MCF 10A (cell line): ENCODE data around the gene BICD2. TPM values are rescaled to one million over a fixed set of nuclear protein-coding genes. Genes with fewer than 3 reads are reported as not detected.

Source experiments
- BruUV-seq: library from RNA; stranded (reverse); fragments of 400-500 nt; replicated peaks from 2 replicates; lab custom pipeline; 2021; lab: Mats Ljungman, UMichigan
- CTCF ChIA-PET: fragments of 300-600 bp; sonication (Branson Sonifier 250); formaldehyde crosslinking; extraction: SDS; loops from one replicate; lab custom pipeline; 2021; ENCODE audit warnings: antibody characterized with exemption, inconsistent platforms; lab: Yijun Ruan, JAX
- POLR2A ChIA-PET: fragments of 300-600, 350-650 bp; sonication (Branson Sonifier 250); formaldehyde crosslinking; extraction: SDS; loops from one replicate; lab custom pipeline; 2020; ENCODE audit warnings: antibody characterized with exemption, inconsistent platforms; lab: Yijun Ruan, JAX
- DNase-seq: peaks from one replicate; pipeline ENCODE4 v3.0.0-alpha.2; 2018; ENCODE audit not compliant: unreplicated experiment
- H3K27ac Mint-ChIP-seq: one replicate; pipeline ENCODE4 v1.8.0; 2022; ENCODE audit warnings: mild to moderate bottlenecking, low read depth, mixed read lengths; ENCODE audit not compliant: unreplicated experiment
- H3K27me3 Mint-ChIP-seq: one replicate; pipeline ENCODE4 v1.8.0; 2022; ENCODE audit warnings: mixed read lengths; ENCODE audit not compliant: insufficient read depth, unreplicated experiment
- H3K36me3 Mint-ChIP-seq: one replicate; pipeline ENCODE4 v1.8.0; 2022; ENCODE audit warnings: mild to moderate bottlenecking, moderate library complexity, mixed read lengths; ENCODE audit not compliant: insufficient read depth, unreplicated experiment
- H3K4me1 Mint-ChIP-seq: one replicate; pipeline ENCODE4 v1.8.0; 2022; ENCODE audit warnings: mixed read lengths; ENCODE audit not compliant: insufficient read depth, unreplicated experiment
- H3K4me3 Mint-ChIP-seq: one replicate; pipeline ENCODE4 v1.8.0; 2022; ENCODE audit warnings: mild to moderate bottlenecking, moderate library complexity, mixed read lengths; ENCODE audit not compliant: unreplicated experiment
- H3K9me3 Mint-ChIP-seq: one replicate; pipeline ENCODE4 v1.8.0; 2022; ENCODE audit warnings: mixed read lengths; ENCODE audit not compliant: unreplicated experiment
- intact Hi-C: fragments of 100-400 bp; cut with micrococcal nuclease; formaldehyde crosslinking; loops from 2 replicates; pipeline ENCODE4 v1.14.1; 2022
- total RNA-seq: library from RNA; stranded (reverse); gene quantifications from 2 replicates; pipeline ENCODE4 v1.2.3, GENCODE V29; 2022
- TF ChIP-seq, protein P1 (sequence below): fragments of 200-600 bp; IDR thresholded peaks from one replicate; pipeline ENCODE4 v1.8.0; 2022; ENCODE audit warnings: antibody characterized with exemption, mild to moderate bottlenecking; ENCODE audit not compliant: unreplicated experiment

BICD2 gene
- total RNA-seq, 1 experiment from 2014 or later: 23.5 TPM

DNA sequence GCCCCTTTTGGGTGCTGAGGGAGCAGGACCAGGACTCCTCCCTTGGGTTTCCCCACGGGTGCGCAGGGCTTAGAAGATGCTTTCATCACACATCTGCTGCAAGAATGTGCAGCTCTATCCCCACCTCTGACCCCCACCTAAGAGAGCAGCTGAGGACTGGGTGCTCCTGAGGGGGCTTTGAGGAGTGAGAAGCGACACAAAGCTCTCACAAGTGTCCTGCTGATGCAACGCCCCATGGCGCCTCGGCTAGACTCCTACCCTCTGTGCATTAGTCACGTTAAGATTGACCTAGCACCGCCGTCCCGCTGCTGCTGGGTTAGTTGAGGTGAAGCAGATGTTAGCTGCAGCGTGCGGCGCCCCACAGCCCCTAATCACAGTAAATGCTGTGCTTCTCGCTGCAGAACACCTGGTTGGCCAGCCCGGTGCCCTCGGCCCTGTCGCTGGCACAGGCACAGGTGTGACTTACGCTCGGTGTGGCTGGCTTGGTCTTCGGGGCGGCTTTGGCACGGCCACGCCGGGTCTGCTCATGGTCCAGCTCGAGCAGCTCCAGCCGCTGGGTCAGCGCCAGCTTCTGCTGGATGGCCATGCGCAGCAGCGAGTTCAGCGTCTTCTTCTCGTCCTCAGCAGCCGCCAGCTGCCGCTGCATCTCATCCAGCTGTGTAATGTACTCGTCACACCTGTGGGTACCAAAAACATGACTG is 49.7 kb downstream of the BICD2 start:
- intact Hi-C loops: no loop called here
- ChIA-PET POLR2A (interaction anchor here (0.7 to 4.1 kb wide), 7 partner anchors 13 to 77 kb away, joined by 3 to 33 read pairs (median 4); partner anchors contain the start of gene IPPK), CTCF (interaction anchor here (0.7 to 3.9 kb wide), 18 partner anchors 8 to 372 kb away, joined by 3 to 28 read pairs (median 4); partner anchors contain the start of gene BICD2)
- BruUV-seq: no TSS peak
- Mint-ChIP-seq H3K9me3 (no peaks in the 10 kb centered on the region), H3K4me1 (peaks cover 7% of the 10 kb centered on the region), H3K36me3 (peaks cover 60% of the 10 kb centered on the region), H3K27me3 (no peaks in the 10 kb centered on the region), H3K27ac (peak overlapping the region; percentile 77), H3K4me3 (no peak overlapping the region)
- no peak for DNase-seq
- TF ChIP-seq, protein P1, sequence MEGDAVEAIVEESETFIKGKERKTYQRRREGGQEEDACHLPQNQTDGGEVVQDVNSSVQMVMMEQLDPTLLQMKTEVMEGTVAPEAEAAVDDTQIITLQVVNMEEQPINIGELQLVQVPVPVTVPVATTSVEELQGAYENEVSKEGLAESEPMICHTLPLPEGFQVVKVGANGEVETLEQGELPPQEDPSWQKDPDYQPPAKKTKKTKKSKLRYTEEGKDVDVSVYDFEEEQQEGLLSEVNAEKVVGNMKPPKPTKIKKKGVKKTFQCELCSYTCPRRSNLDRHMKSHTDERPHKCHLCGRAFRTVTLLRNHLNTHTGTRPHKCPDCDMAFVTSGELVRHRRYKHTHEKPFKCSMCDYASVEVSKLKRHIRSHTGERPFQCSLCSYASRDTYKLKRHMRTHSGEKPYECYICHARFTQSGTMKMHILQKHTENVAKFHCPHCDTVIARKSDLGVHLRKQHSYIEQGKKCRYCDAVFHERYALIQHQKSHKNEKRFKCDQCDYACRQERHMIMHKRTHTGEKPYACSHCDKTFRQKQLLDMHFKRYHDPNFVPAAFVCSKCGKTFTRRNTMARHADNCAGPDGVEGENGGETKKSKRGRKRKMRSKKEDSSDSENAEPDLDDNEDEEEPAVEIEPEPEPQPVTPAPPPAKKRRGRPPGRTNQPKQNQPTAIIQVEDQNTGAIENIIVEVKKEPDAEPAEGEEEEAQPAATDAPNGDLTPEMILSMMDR: no peak

DNA sequence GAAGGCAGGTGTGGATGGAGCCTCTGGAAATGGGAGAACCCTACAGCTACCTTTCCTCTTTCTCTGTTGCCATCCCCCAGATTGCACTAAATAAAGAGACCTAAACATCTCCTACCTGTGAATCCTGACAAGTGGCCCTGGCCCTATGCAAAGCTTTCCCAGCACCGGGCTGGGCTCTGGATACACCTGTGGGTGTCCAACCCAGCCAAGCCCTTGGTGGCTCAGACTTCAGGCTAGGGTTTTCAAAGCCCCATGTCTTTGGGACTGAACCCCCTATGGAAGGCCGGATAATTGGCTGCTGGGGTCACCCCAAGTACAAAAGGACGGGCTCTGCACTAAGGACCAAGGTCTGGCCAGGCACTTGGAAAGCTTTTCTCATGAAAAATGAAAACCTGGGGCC is 50.6 kb downstream of the BICD2 start:
- ChIA-PET CTCF (interaction anchor here (0.9 to 1.3 kb wide), 4 partner anchors 10 to 79 kb away, joined by 3 to 4 read pairs (median 3); no protein-coding TSS in a partner anchor), POLR2A (interaction anchor here (0.6 to 4.1 kb wide), 3 partner anchors 14 to 388 kb away, joined by 3 to 33 read pairs (median 4); partner anchors contain the start of genes CENPP and IPPK)
- BruUV-seq: no TSS peak
- no peak for DNase-seq
- TF ChIP-seq, protein P1: no peak
- Mint-ChIP-seq H3K36me3 (peaks cover 53% of the 10 kb centered on the region), H3K4me3 (no peak overlapping the region), H3K27me3 (no peaks in the 10 kb centered on the region), H3K9me3 (no peaks in the 10 kb centered on the region), H3K4me1 (peaks cover 8% of the 10 kb centered on the region), H3K27ac (no peak overlapping the region)
- intact Hi-C loops: no loop called here

DNA sequence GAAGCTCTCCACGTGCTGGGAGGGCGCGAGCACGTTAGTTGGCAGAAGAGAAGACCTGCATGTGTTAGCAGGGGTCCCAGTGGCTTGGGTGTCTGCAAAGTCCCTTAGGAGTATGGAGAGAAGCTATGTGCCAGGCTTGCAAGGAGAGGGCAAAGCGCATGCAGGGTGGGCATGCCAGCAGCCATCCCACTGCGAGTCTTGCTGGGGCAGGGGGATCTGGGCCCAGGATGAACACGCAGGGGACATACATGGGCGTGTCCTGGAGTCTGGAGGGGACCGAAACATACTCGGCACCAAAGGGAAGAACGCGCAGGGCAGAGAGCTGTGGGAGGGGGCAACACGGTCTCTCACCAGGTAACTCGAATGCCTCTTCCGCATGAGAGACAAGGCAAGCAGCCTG is 51.1 kb downstream of the BICD2 start:
- BruUV-seq: no TSS peak
- DNase-seq: no peak
- no peaks in the 10 kb centered on the region for H3K9me3 Mint-ChIP-seq
- TF ChIP-seq, protein P1: no peak
- H3K4me3 Mint-ChIP-seq: no peak overlapping the region
- peaks cover 12% of the 10 kb centered on the region for H3K4me1 Mint-ChIP-seq
- CTCF ChIA-PET: interaction anchor here (1.3 kb wide), 1 partner anchor 79 kb away, joined by 3 read pairs; no protein-coding TSS in a partner anchor
- H3K27ac Mint-ChIP-seq: no peak overlapping the region
- intact Hi-C loops: no loop called here
- no peaks in the 10 kb centered on the region for H3K27me3 Mint-ChIP-seq
- peaks cover 53% of the 10 kb centered on the region for H3K36me3 Mint-ChIP-seq
- POLR2A ChIA-PET: interaction anchor here (0.6 to 4.1 kb wide), 2 partner anchors 42 to 388 kb away, joined by 3 to 33 read pairs; partner anchors contain the start of genes CENPP and IPPK

DNA sequence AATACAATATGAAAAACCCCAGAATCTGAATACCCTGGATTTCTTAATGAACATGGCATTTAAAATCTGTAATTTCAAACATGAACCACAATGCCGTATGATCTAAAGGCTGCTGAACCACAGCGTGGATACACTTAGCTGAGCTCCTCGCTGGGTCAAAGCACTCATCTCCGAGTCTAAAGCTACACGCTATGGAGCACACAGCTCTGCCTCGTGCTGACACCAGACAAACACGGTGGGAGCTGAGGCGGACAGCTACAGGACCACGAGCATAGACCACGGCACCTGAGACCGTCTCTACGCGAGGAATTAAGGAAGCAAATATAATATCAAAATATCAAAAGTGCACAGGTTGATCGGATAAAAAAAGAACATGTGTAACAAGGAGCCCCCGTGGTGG is 51.9 kb downstream of the BICD2 start:
- Mint-ChIP-seq H3K36me3 (peaks cover 53% of the 10 kb centered on the region), H3K4me3 (no peak overlapping the region), H3K27me3 (no peaks in the 10 kb centered on the region), H3K9me3 (no peaks in the 10 kb centered on the region), H3K27ac (peak overlapping the region; percentile 59), H3K4me1 (peaks cover 17% of the 10 kb centered on the region)
- ChIA-PET CTCF (interaction anchor here (0.5 to 1.3 kb wide), 4 partner anchors 33 to 298 kb away, joined by 3 to 6 read pairs (median 3); no protein-coding TSS in a partner anchor), POLR2A (interaction anchor here (0.7 to 4.1 kb wide), 3 partner anchors 38 to 62 kb away, joined by 3 to 33 read pairs (median 4); partner anchors contain the start of gene IPPK)
- no TSS peak for BruUV-seq
- DNase-seq: no peak
- TF ChIP-seq, protein P1: no peak
- intact Hi-C loops: no loop called here
